GM10248 (cell line): ENCODE data around the gene NOX3.

ENCODE experiments used
- CTCF ChIA-PET: fragments of 300-600 bp; sonication (Branson Sonifier 250); formaldehyde crosslinking; extraction: SDS; loops from one replicate; lab custom pipeline; 2021; ENCODE audit warnings: antibody characterized with exemption; lab: Yijun Ruan, JAX
- POLR2A ChIA-PET: fragments of 350-650 bp; sonication (Branson Sonifier 250); formaldehyde crosslinking; extraction: SDS; loops from one replicate; lab custom pipeline; 2020; ENCODE audit warnings: antibody characterized with exemption; lab: Yijun Ruan, JAX
- DNase-seq: peaks from one replicate; pipeline ENCODE4 v3.0.0; 2012; ENCODE audit errors: extremely low spot score
- TF ChIP-seq, protein P1 (sequence below): IDR thresholded peaks from 2 replicates; pipeline ENCODE4 v1.5.1; 2012; ENCODE audit warnings: mild to moderate bottlenecking, low read depth; ENCODE audit errors: extremely low read depth, missing control alignments, control extremely low read depth

Gene NOX3

GRCh38 chr6:155450240-155450581 is 5.4 kb downstream of the NOX3 start:
- no peak for DNase-seq
- CTCF ChIA-PET = interaction anchor here (0.8 kb wide), 1 partner anchor 32 kb away, joined by 3 read pairs; no protein-coding TSS in a partner anchor
- POLR2A ChIA-PET = no interaction called here
- TF ChIP-seq, protein P1, sequence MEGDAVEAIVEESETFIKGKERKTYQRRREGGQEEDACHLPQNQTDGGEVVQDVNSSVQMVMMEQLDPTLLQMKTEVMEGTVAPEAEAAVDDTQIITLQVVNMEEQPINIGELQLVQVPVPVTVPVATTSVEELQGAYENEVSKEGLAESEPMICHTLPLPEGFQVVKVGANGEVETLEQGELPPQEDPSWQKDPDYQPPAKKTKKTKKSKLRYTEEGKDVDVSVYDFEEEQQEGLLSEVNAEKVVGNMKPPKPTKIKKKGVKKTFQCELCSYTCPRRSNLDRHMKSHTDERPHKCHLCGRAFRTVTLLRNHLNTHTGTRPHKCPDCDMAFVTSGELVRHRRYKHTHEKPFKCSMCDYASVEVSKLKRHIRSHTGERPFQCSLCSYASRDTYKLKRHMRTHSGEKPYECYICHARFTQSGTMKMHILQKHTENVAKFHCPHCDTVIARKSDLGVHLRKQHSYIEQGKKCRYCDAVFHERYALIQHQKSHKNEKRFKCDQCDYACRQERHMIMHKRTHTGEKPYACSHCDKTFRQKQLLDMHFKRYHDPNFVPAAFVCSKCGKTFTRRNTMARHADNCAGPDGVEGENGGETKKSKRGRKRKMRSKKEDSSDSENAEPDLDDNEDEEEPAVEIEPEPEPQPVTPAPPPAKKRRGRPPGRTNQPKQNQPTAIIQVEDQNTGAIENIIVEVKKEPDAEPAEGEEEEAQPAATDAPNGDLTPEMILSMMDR = no peak

GRCh38 chr6:155449450-155450239 is 6.0 kb downstream of the NOX3 start:
- CTCF ChIA-PET = interaction anchor here (0.8 to 1.7 kb wide), 2 partner anchors 9 to 32 kb away, joined by 3 read pairs; no protein-coding TSS in a partner anchor
- no peak for DNase-seq
- POLR2A ChIA-PET = no interaction called here
- TF ChIP-seq, protein P1 = no peak

DNA sequence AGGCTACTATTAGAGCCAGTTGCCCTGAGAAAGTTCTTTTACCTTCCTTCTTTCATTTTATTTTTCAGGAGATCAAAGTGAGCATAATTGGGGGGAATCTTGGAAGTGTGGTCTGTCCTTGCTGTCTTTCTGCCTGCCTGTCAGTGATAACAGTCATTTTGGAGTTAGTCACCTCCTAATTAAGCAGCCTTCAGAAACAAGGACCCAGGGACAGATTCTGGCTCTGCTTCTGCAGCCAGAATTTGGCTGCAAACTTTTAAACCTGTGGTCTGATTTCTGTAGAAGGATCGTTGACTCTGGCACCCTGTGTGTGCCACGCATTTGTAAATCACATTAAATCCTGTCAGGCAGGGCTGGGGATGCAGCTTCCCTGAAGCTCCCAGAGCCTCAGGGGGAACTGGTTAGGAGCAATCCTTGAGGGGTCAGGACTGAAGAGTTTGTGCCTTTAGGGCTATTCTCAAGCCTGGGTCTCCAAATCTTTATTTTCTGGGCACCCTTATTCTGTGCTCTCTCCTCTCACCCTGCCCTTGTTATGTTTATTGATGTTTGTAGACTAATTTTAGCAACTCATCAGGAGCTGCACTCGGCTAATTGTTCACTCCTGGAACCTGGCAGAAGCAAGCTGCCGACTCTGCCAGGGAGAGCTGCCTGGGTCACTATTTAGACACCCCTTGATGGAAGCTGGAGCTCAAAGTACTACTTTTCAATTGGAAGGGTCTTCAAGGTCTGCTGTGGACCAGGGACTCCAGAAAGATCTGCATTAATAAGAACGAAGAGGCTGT is 6.8 kb downstream of the NOX3 start:
- ChIA-PET POLR2A (no interaction called here), CTCF (interaction anchor here (1.7 kb wide), 1 partner anchor 10 kb away, joined by 3 read pairs; no protein-coding TSS in a partner anchor)
- TF ChIP-seq, protein P1 = no peak
- no peak for DNase-seq

- TF ChIP-seq, protein P1 = no peak
- POLR2A ChIA-PET = no interaction called here
- no peak for DNase-seq
- CTCF ChIA-PET = interaction anchor here (0.9 to 2.2 kb wide), 3 partner anchors 11 to 23 kb away, joined by 3 to 5 read pairs (median 3); no protein-coding TSS in a partner anchor
These were observed 7.7 kb downstream of the NOX3 start for GRCh38 chr6:155447949-155448348.

DNA sequence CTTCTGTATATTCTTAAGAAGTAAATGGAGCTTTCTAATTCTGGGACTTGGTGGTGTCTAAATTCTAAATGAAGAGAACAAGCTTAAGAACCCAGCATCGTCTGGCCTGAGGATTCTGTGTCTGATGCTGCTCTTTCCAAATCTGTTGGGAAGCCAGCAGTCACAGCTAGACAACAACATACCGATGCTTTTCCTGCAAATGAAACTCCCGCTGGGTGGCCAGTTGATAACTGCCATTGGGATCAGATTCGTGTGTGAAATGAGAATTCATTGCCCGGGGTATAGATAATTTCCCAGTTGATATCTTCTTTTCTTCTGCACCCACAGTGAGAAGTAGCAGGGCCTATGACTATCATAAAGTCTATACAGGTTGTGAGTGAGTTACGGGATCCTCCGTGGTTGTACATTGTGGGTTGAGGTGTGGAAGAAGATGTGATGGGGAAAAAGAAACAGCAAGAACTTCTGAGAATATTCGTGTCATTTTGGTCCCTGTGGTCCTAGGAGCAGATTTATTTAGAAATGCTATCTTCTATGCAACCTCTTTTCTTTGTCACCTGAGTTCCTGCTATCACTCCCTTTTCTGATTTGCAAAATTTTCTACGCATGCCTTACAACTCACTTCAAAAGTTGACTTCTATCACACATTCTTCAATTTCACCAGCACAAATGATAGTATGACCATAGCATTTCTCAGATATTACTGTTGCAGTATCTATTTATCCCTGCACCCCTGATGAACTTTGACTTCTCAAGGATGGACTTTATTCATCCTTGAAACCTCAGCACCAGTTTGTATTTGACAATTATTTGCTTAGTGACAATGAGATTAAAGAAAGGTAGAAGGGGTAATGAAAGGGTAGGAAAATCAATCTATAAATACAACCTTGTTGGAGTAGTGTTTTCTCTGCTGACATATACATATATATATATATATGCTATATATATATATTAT is 10.4 kb downstream of the NOX3 start:
- CTCF ChIA-PET = no interaction called here
- TF ChIP-seq, protein P1 = no peak
- no peak for DNase-seq
- POLR2A ChIA-PET = no interaction called here
